ENCODE measurements around the gene GNG2.

GRCh38 chr14:51823706-51824105 lies 36.7 kb upstream of the GNG2 start:
- TF ChIP-seq CTCF (IDR thresholded peaks at IDR 0.05; ENCODE audit: insufficient read depth, low read length, poor library complexity, severe bottlenecking) (no peak), EZH2phosphoT487 (conservative IDR thresholded peaks at IDR 0.05; ENCODE audit: low read length) (no peak)
